ENCODE data around the gene PSMD11.
"Not testable (repeated sequence)": the region's sequence is repeated elsewhere in the genome, so short reads cannot be mapped to it uniquely, and the experiment has no call there.

PSMD11 gene

DNA sequence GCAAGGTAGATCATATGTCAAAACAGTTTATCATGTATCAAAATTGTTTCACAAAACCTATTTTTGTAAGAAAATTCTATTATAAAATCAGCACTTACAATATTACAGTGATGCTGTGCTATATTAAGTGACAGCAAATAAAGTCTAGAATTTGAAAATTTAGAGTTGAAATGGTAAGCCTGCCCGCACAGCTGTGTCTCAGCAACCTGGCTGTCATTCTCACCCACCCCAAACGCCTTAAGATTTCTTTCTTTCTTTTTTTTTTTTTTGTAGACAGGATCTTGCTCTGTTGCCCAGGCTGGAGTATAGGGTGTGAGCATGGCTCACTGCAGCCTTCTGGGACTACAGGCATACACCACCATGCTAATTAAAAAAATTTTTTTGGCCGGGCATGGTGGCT is 69.3 kb downstream of the PSMD11 start:
- DNase-seq (ENCODE audit: low spot score), result no peak

DNA sequence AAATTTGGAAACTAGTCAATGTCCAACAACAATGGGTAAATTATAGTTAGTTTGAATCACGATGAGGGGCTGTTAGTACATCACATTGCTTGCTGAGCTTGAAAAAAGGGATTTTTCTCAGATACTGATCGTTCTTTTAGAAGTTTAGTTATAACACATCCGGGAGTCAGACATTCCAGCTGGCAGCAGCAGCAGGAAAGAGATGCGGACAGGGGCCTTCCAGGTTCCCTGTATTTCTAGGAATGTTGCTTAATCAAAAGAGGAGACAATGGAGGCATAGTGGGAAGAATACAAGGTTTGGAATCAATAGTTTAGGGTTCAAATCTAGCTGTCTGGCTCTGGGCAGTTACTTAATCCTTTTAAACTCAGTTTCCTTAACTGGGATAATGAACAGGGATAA is 70.3 kb downstream of the PSMD11 start:
- DNase-seq (ENCODE audit: low spot score), result no peak

DNA sequence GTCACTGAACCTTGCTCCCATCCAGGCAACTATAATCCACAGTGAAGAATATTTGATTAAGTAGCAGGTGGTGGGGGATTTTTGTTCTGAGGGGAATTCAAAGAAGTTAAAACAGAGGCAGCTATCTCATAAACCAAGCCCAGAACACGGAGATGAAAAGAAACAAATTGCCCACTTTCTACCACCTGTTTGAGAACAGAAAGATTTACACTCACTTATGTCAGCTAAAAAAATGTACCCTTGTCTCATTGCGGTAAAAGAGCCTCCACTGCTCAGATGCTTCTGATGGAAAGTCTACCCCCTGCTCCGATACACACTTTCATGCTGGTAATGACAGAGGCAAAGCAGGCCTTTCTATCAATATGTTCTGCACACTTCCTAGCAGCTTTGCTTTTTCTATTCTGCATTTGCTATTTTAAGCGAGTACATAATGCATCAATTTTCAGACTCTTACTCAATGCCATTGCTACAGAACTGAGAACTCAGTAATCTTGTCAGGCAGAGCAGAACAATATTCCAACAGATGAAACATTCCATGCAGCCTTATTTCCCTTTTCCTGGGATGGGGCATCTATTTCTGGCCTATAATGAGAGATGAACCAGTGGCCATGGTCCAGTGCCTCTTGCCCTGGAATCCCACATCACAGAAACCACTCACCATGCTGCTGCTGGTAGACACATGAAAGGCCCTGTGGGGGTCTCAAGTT is 71.5 kb downstream of the PSMD11 start:
- DNase-seq (ENCODE audit: low spot score), result no peak

DNA sequence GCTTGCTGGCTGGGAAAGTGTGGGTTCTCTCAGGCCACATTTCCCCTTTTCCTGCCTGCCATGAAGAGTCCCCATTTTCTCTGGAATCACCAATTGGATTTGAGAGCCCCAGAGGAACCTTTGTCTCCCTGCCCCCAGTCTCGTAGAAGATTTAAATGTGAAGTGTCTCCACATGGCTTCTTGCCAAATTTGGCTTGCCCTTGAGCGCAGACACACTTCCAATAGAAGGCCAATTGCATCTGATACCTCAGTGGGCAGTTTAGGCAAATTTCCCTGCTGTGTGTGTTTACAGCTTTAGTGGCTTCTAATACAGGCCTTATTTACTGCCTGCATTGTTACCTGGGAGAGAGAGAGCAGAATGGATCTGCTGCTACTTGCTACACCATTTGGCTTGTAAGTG is 72.1 kb downstream of the PSMD11 start:
- DNase-seq (ENCODE audit: low spot score), result no peak

DNA sequence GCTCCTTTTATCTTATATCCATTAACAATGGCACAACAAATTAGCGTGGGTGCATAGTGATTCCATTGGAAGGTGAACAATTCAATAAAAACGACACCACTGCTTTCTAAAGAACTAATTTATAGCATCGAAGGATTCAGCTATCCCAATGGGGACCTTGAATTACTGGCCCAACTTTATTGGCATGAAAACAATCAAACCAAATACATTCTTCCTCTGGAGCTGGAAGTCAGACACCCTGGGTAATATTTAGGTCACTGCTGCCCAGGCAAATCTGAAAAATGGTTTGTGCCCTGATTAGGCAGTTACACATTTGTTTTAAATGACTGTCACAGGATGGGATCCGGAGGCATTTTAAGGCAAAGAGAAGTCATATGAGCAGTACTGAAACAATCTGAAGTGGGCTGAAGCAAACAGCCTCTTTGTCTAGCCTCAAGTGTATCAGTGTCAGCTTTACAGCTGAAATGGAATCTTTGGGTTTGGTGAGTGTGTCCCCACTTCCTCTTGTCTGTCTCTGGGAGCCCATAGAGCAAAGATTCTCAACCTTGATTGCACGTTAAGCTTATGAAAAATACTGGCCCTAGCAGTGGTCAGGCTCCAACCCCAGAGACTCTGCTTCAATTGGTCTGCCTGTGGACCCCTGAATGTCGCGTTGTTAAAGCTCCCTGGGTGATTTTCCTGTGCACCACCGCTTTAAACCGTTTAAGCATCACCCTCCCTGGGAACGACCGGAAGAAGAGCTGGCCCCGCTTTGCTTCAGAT is 72.8 kb downstream of the PSMD11 start:
- DNase-seq (ENCODE audit: low spot score), result no peak

DNA sequence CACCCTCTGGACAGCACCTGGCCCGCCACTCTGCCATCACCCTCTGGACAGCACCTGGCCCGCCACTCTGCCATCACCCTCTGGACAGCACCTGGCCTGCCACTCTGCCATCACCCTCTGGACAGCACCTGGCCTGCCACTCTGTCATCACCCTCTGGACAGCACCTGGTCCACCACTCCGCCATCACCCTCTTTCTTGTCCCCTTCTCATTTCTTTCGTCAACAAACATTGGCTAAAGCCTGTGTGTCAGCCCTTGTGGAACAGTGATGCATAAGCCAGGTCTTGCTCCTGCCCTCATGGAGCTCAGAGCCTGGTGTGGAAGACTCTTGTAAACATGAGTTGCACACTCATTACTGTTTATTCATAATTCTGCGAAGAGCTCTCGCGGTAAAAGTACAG is 73.7 kb downstream of the PSMD11 start:
- no peak for DNase-seq (ENCODE audit: low spot score)

DNA sequence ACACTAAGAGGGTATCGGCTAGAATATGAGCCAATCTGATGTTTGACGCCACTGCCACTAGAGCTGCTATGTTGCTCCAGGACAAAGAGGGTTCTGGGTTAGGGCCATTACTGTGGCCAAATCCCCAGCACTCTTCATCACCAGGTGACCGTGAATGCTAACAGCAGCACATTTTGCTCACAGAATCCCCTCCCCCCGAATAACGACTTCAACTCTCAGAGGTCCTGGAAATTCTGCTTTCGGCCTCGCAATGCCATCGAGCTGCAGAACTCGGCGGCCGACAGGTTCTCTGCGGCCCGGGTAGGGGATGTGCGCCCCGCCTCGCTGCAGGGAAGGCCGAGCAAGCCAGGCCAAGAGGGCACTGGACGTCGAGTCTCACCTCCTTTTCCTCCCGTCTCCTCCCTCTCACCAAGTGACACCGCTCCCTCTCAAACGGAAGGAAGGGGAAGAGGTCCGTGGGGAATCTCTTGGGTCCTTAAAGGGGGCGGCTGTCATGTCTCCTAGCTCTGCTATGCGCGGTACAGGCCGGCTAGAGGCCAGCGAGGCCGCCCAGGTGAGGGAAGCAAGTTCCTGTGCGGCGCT is 74.4 kb downstream of the PSMD11 start:
- no peak for DNase-seq (ENCODE audit: low spot score)

DNA sequence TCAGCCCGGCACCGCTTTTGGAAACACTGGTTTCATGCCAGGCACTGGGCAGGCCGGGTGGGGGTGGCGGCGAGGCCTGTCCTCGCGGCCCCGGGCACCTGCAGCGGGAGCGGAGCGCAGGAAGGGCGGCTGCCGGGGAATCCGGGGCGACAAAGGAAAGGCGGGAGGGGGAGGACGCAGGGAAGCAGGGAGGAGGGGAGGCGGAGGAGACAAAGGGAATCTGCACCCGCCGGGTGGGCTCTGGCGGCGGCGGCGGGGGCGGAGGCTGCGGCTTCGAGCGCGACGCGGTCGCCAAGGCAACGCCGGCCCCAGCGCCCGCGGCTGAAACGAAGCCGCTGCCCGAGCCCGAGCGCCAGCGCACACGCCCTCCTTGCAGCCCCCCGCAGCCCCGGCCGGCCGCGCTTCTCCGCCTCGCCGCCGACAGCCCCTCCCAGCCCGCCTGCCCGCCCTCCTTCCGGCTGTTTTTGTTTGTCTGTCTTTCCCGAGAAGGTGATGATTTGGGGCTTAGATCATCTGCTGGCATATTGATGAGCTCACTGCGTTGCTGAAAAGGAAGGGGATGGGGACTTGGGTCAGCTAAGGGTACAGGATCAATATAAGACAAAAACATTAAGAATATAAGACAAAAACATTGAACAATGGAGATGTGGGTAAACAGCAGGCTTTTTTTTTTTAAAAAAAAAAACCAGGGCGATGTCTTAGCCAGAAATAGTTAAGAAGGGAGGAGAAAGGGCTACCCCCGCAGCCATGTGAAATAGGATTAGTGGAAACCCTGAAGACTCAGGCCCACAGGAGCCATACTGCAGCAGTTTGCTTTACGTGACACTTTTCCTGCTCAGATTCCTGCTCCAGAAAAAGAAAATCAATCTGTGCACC is 75.2 kb downstream of the PSMD11 start:
- peak; percentile 95 for DNase-seq (ENCODE audit: low spot score)

DNA sequence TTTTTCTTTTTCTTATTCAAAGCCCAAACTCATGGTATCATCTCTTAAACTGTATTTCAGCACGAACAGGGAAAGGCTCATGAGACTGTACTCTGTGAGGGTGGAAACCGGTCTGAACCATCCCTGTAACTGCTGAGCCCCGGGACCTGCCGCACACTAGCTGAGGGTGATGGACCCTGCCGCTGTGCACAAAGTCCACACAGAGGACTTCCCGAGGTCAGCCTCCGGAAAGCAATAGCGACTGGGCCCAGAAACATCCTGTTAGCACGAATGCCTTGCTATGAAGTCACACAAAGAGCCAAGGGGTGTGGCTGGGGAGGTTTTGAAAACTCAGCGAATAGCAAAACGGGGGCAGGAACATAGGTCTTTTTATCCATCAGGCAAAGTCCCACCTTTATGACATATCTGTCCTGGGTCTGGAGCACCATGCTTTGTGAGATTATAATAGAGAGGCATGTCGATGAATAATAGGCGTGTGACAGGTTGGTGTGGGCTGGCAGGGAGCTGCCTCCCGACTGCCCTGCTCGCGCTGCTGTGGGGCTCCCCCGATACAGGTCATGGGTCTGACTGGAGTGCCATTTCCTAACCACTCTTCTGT is 75.9 kb downstream of the PSMD11 start:
- peak; percentile 98 for DNase-seq (ENCODE audit: low spot score)

DNA sequence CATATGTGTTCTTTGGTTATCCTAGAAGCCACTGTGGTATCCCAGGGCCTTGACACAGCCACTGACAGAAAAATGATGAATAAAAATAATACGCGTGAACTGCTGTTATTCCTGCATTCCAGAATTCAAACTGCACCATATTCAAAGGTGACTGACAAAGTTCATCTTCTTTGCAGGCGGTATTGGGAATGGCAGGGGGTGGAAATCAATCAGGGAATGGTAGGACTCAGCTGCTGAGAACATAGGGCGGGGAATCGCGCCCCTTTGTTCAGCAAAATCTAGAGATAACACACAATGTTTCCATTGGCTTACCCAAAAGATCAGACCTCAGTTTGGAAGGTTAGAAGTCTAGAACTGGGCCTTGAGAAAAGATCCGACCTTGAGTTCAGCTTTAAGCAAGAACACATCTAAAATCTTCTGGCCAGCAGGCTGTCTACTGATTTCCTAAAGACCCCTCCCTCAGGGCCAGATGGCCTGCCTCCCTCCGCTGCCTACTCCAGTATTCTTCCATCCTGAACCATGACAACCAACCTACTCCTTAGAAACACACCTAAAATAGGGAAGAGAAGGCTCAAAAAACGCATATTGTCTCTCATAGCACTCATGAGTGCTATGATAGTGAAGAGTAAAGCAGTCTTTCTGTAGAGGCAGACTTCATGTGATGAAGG is 76.6 kb downstream of the PSMD11 start:
- DNase-seq (ENCODE audit: low spot score), result no peak

DNA sequence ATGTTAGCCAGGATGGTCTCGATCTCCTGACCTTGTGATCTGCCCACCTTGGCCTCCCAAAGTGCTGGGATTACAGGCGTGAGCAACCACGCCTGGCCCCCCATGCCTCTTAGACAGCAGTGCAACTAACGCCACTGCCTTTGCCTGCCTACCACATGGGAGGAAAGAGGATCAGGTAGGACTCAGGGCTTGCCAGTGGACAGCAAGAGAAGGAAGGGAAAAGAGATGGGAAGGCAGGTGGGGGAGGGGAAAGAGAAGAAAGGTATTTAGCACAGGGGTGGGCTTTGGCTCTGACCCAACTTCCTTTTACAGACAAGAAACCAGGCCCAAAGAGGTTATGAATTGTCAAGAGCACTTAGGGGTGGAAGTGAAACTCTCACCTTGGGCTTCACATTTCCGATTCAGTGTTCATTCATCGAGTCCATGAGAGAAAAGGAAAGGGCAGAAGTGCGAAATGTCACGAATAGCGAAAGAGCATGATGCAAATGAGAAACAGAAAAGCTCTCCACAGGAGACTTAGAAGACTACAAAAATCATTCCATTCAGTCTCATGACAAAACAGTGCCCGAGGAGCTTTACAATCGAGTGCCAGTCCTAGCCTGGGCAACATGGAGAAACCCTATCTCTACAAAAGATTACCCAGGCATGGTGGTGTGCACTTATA is 78.8 kb downstream of the PSMD11 start:
- DNase-seq (ENCODE audit: low spot score), result no peak

DNA sequence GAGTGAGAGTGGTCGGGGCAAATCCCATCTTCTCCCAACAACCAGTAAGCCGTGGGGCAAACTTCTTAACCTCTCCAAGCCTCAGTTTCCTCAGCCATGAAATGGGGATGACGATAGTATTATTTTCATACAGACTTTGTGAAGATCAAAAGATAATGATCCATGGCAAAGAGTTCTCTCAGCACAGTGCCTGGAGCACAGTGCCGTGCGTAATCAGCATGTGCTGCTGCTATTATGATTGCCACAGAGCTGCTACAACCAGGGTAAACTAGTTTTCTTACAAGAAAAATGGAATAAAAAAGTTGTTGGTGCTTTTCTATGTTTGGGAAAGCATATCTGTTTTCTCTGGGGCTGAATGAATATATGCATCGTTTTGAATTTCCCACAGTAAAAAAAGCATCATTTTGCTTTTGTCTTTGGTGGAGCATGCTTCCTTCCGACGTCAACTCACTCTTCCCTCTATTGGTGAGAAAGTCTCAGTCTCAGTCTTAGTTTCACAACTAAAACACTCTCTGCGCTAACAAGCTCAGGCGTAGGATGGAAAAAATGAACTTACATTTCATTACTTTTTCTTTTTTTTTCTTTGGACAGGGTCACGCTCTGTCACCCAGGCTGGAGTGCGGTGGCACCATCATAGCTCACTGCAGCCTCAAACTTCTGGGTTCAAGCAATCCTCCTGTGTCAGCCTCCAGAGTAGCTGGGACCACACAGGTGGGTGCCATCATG is 79.7 kb downstream of the PSMD11 start:
- DNase-seq (ENCODE audit: low spot score), result no peak

DNA sequence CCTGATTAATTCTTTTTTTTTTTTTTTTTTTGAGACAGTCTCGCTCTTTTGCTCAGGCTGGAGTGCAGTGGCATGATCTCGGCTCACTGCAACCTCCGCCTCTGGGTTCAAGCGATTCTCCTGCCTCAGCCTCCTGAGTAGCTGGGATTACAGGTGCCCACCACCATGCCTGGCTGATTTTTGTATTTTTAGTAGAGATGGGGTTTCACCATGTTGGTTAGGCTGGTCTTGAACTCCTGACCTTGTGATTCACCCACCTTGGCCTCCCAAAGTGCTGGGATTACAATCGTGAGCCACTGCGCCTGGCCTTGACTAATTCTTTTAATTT is 80.2 kb downstream of the PSMD11 start:
- DNase-seq (ENCODE audit: low spot score), result not testable (repeated sequence)

DNA sequence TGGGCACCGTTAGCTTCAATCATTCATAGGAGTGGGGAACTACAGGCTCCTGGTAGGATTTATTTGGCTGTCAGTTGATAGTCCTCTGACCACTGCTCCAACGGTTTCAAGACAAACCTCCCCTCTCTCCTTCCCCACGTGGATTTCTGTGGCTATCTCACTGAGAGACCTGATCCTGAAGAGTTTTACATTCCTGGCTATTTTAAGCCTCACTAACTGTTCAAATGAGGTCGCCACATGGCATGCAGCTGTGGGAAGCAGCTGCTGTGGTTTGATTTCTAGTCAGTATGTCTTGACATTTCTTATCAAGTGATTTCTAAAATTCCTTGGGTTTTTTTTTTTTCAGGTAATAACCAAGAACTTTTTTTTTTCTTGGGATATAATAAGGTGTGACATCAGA is 80.8 kb downstream of the PSMD11 start:
- DNase-seq (ENCODE audit: low spot score), result no peak

DNA sequence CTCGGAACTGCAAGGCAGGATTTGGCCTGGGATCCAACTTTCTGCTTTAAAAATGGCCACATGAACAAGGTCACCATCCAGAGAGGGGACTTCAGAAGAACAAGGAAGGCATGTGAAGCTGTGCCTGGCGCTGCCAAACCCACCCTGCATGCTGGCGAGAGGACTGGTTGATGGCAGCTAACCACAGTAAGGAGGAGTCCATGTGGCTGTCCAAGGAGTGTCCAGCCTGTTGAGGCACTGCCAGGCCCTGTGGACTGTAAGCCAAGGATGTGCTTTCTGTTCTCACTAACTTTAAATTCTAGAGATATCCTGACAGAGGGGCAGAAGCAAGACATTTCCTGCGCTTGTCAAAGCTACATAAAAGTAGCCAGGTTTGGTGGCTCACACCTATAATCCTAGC is 82.8 kb downstream of the PSMD11 start:
- DNase-seq (ENCODE audit: low spot score), result no peak

DNA sequence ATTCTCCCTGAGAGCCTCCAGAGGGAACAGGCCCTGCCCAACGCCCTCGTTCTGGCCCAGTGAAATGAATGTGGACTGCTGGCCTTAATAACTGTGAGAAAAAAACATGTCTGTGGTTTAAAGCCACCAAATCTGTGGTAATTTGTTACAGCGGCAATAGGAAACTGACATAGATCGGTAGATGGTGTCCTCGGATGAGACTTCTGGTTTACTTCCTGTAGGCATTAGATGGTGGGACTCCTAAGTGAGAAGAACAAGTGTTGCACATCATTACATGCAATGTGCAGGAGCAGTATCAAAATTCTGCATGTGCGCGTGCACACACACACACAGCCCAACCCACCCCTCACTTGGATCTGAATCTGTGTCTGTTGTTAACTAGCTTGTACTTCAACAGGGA is 84.5 kb downstream of the PSMD11 start:
- no peak for DNase-seq (ENCODE audit: low spot score)

DNA sequence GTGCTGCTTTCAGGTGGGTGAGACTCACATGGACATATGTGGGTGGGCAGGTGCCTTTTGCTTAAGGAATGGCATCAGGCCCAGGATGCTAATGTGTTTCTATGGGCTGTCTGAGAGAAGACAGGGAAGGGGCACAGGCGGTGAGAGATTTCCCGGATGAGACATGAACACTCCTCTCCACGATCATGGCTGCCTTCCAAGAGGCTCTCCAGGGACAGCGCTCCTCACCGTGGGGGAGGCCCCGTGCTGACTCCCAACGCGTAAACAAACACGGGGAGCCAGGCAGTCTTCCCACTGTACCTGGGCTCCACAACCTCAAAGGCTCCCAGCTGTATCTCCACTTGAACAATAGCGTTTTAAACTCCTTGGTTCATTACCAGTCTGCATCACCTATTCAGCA is 85.3 kb downstream of the PSMD11 start:
- DNase-seq (ENCODE audit: low spot score), result no peak
